ENCODE results near the gene GABRP. TPM values are rescaled to one million over a fixed set of nuclear protein-coding genes. Genes with fewer than 3 reads are reported as not detected.
A peak's percentile ranks its signal among the peaks of the same experiment; 100 is the strongest.

GABRP gene
- total RNA-seq, 4 donors from 2014 or later = 2.1 TPM; not detected in 3

DNA sequence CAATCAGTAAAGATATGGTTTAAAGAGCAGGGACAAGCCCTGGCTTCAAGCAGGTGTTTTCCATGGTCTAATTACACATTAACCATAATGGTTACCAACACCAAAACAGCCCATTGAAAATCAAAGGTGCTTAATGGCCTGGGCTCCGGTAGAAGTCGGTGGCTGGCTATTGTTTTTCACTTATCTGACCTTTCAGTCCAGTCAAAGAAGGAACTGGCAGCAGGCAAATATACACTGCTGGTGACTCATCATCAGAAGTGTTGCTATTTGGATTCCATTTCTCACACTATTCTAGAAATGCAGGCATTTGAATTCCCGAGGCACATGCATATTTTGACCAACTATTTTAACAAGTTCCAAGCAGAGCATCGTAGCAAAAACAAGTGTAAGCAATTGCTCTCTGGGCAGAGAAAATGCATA lies 26.3 kb upstream of the GABRP start:
- peak overlapping the region in 2 of 4 donors; percentile 19 to 70 for H3K27ac ChIP-seq
- H3K4me1 ChIP-seq = peaks cover 0 to 27% (median 11%) of the 10 kb centered on the region in 3 donors
- ATAC-seq = peak; percentile 62
- H3K4me3 ChIP-seq = no peak overlapping the region
- TF ChIP-seq EP300 (IDR thresholded peaks at IDR 0.05) (no peak), POLR2AphosphoS5 (IDR thresholded peaks at IDR 0.05) (peak; percentile 28)
- H3K27me3 ChIP-seq = no peaks in the 10 kb centered on the region
- H3K9me3 ChIP-seq = no peaks in the 10 kb centered on the region
- no peaks in the 10 kb centered on the region for H3K36me3 ChIP-seq
- 4 to 5% methylated on average over 3 to 4 of the region's 4 CpGs for WGBS, 2 donors (ENCODE audit: low coverage in 1 of 2)

DNA sequence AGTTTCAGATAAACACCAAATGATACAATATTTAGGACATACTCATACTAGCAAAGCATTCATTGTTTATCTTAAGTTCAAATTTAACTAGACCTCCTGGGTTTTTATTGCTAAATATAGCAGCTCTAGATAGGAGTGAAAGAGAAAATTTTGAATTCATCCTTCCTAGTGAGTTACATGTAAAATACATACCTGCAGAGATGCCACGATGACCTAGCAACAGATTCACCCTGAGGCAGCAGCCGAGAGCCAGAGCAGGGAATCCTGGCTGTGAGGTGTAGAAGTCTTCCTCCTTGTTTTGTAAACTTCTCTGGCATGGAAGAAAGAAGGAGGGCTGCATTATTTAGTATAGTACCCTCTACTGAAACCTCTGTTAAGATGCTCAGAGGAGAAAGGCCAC lies 25.9 kb upstream of the GABRP start:
- 59 to 63% methylated on average over 2 of the region's 2 CpGs for WGBS, 2 donors (ENCODE audit: low coverage in 1 of 2)
- ATAC-seq = no peak
- peaks cover 0 to 23% (median 11%) of the 10 kb centered on the region in 3 donors for H3K4me1 ChIP-seq
- no peaks in the 10 kb centered on the region for H3K9me3 ChIP-seq
- H3K27ac ChIP-seq = peak overlapping the region in 2 of 4 donors; percentile 19 to 70
- H3K4me3 ChIP-seq = no peak overlapping the region
- TF ChIP-seq POLR2A (IDR thresholded peaks at IDR 0.05) = no peak
- TF ChIP-seq EP300 (IDR thresholded peaks at IDR 0.05) = no peak
- no peak for TF ChIP-seq POLR2AphosphoS5 (IDR thresholded peaks at IDR 0.05)
- TF ChIP-seq, protein P1, sequence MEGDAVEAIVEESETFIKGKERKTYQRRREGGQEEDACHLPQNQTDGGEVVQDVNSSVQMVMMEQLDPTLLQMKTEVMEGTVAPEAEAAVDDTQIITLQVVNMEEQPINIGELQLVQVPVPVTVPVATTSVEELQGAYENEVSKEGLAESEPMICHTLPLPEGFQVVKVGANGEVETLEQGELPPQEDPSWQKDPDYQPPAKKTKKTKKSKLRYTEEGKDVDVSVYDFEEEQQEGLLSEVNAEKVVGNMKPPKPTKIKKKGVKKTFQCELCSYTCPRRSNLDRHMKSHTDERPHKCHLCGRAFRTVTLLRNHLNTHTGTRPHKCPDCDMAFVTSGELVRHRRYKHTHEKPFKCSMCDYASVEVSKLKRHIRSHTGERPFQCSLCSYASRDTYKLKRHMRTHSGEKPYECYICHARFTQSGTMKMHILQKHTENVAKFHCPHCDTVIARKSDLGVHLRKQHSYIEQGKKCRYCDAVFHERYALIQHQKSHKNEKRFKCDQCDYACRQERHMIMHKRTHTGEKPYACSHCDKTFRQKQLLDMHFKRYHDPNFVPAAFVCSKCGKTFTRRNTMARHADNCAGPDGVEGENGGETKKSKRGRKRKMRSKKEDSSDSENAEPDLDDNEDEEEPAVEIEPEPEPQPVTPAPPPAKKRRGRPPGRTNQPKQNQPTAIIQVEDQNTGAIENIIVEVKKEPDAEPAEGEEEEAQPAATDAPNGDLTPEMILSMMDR (IDR thresholded peaks at IDR 0.05) = no peak
- no peaks in the 10 kb centered on the region for H3K27me3 ChIP-seq
- H3K36me3 ChIP-seq = no peaks in the 10 kb centered on the region

DNA sequence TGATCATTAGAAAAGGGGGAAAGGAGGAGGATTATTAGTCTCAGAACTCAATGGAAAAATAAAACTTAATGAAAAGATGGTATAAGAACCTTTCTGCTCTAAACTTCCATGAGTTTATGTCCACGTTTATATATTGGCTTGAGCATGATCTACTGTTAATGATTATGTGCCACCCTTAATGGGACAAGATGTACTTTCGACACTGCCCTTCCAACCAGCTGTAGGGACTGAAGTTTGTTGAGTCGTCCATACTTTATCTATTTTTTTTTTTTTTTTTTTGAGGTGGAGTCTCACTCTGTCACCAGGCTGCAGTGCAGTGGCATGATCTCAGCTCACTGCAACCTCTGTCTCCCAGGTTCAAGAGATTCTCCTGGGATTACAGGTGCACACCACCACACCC lies 25.0 kb upstream of the GABRP start:
- TF ChIP-seq EP300 (IDR thresholded peaks at IDR 0.05) (no peak), POLR2AphosphoS5 (IDR thresholded peaks at IDR 0.05) (no peak), POLR2A (IDR thresholded peaks at IDR 0.05) (no peak)
- TF ChIP-seq, protein P1 (IDR thresholded peaks at IDR 0.05) = no peak
- no peaks in the 10 kb centered on the region for H3K9me3 ChIP-seq
- H3K4me3 ChIP-seq = no peak overlapping the region
- H3K36me3 ChIP-seq = no peaks in the 10 kb centered on the region
- H3K27me3 ChIP-seq = no peaks in the 10 kb centered on the region
- no peak for ATAC-seq
- H3K27ac ChIP-seq = no peak overlapping the region
- 82 to 93% methylated on average over 3 of the region's 3 CpGs for WGBS, 2 donors (ENCODE audit: low coverage in 1 of 2)
- peaks cover 0 to 20% (median 11%) of the 10 kb centered on the region in 3 donors for H3K4me1 ChIP-seq

GRCh38 chr5:170760113-170760512 lies 23.4 kb upstream of the GABRP start:
- no peak for TF ChIP-seq POLR2A (IDR thresholded peaks at IDR 0.05)
- TF ChIP-seq POLR2AphosphoS5 (IDR thresholded peaks at IDR 0.05) = no peak
- TF ChIP-seq, protein P1 (IDR thresholded peaks at IDR 0.05) = no peak
- no peak for TF ChIP-seq EP300 (IDR thresholded peaks at IDR 0.05)
- no CpG with 5 or more reads among the region's 9 CpGs for WGBS, 2 donors (ENCODE audit: low coverage in 1 of 2)
- Histone ChIP-seq H3K36me3 (no peaks in the 10 kb centered on the region), H3K4me3 (no peak overlapping the region), H3K4me1 (peaks cover 0 to 20% (median 11%) of the 10 kb centered on the region in 3 donors), H3K27me3 (no peaks in the 10 kb centered on the region), H3K27ac (no peak overlapping the region), H3K9me3 (no peaks in the 10 kb centered on the region)
- no peak for ATAC-seq

DNA sequence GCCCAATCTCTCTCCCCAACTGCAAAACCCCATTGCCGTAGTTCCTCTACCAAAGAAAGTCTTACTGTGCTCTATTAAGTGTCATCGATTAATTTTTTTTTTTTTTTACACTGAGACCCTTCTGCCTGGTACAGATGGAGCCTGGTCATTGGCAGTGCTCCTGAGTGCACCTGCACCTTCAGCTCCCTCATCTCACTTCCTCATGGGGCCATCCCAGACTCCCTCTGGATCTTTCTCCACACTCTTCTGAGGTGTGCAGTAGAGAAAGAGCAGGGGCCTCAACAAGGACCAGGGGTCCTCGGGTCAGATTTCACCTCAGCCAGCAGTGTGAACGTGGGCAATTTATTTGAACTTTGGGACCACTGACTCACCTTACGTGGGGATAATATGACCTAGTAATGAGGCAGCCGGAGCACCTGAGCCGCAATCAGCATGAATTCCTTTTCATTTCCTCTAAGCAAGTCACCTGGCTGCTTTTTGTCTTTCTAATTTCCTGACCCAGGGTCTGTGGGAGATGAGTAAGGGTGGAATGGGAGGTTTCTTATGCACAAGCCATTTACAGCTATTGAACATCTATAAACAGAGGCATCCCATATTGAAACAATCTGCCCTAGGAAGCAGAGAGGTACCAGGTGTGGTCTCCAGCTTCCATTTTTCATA lies 22.3 kb upstream of the GABRP start:
- Histone ChIP-seq H3K4me3 (no peak overlapping the region), H3K27ac (no peak overlapping the region), H3K27me3 (no peaks in the 10 kb centered on the region), H3K4me1 (peaks cover 0 to 20% (median 11%) of the 10 kb centered on the region in 3 donors), H3K9me3 (no peaks in the 10 kb centered on the region), H3K36me3 (no peaks in the 10 kb centered on the region)
- no peak for ATAC-seq
- 77 to 100% methylated on average over 1 to 5 of the region's 7 CpGs for WGBS, 2 donors (ENCODE audit: low coverage in 1 of 2)
- no peak for TF ChIP-seq POLR2AphosphoS5 (IDR thresholded peaks at IDR 0.05)
- TF ChIP-seq POLR2A (IDR thresholded peaks at IDR 0.05) = no peak
- TF ChIP-seq, protein P1 (IDR thresholded peaks at IDR 0.05) = no peak
- no peak for TF ChIP-seq EP300 (IDR thresholded peaks at IDR 0.05)
